ENCODE results near the gene ADORA3.

Gene ADORA3

GRCh38 chr1:111496398-111496797 is 7.0 kb downstream of the ADORA3 start:
- no peaks in the 10 kb centered on the region for H3K27me3 ChIP-seq (replicated peaks; ENCODE audit: control insufficient read depth, insufficient read depth, low read length)
- H3K36me3 ChIP-seq (ENCODE audit: control insufficient read depth, insufficient read depth, low read length), result no peaks in the 10 kb centered on the region
- no peak overlapping the region for H3K4me3 ChIP-seq (replicated peaks; ENCODE audit: low read depth, low read length)
- no peak for DNase-seq (ENCODE audit: extremely low read depth, insufficient read length)
- TF ChIP-seq CTCF (IDR thresholded peaks at IDR 0.05; ENCODE audit: insufficient read depth, low read length, poor library complexity, severe bottlenecking), result no peak

- H3K4me3 ChIP-seq (replicated peaks; ENCODE audit: low read depth, low read length), result no peak overlapping the region
- no peaks in the 10 kb centered on the region for H3K36me3 ChIP-seq (ENCODE audit: control insufficient read depth, insufficient read depth, low read length)
- H3K27me3 ChIP-seq (replicated peaks; ENCODE audit: control insufficient read depth, insufficient read depth, low read length), result no peaks in the 10 kb centered on the region
- no peak for DNase-seq (ENCODE audit: extremely low read depth, insufficient read length)
- no peak for TF ChIP-seq CTCF (IDR thresholded peaks at IDR 0.05; ENCODE audit: insufficient read depth, low read length, poor library complexity, severe bottlenecking)
Observed at GRCh38 chr1:111491070-111491469, 12.4 kb downstream of the ADORA3 start.

GRCh38 chr1:111490220-111490619 is 13.2 kb downstream of the ADORA3 start:
- no peak for DNase-seq (ENCODE audit: extremely low read depth, insufficient read length)
- H3K27me3 ChIP-seq (replicated peaks; ENCODE audit: control insufficient read depth, insufficient read depth, low read length), result no peaks in the 10 kb centered on the region
- H3K36me3 ChIP-seq (ENCODE audit: control insufficient read depth, insufficient read depth, low read length), result no peaks in the 10 kb centered on the region
- no peak for TF ChIP-seq CTCF (IDR thresholded peaks at IDR 0.05; ENCODE audit: insufficient read depth, low read length, poor library complexity, severe bottlenecking)
- H3K4me3 ChIP-seq (replicated peaks; ENCODE audit: low read depth, low read length), result no peak overlapping the region

GRCh38 chr1:111489604-111490003 is 13.8 kb downstream of the ADORA3 start:
- no peaks in the 10 kb centered on the region for H3K27me3 ChIP-seq (replicated peaks; ENCODE audit: control insufficient read depth, insufficient read depth, low read length)
- DNase-seq (ENCODE audit: extremely low read depth, insufficient read length), result no peak
- TF ChIP-seq CTCF (IDR thresholded peaks at IDR 0.05; ENCODE audit: insufficient read depth, low read length, poor library complexity, severe bottlenecking), result no peak
- no peaks in the 10 kb centered on the region for H3K36me3 ChIP-seq (ENCODE audit: control insufficient read depth, insufficient read depth, low read length)
- no peak overlapping the region for H3K4me3 ChIP-seq (replicated peaks; ENCODE audit: low read depth, low read length)

- Histone ChIP-seq H3K4me3 (replicated peaks; ENCODE audit: low read depth, low read length) (no peak overlapping the region), H3K36me3 (ENCODE audit: control insufficient read depth, insufficient read depth, low read length) (no peaks in the 10 kb centered on the region), H3K27me3 (replicated peaks; ENCODE audit: control insufficient read depth, insufficient read depth, low read length) (no peaks in the 10 kb centered on the region)
- TF ChIP-seq CTCF (IDR thresholded peaks at IDR 0.05; ENCODE audit: insufficient read depth, low read length, poor library complexity, severe bottlenecking), result no peak
- no peak for DNase-seq (ENCODE audit: extremely low read depth, insufficient read length)
Observed at GRCh38 chr1:111488669-111489068, 14.8 kb downstream of the ADORA3 start.

GRCh38 chr1:111487133-111487532 is 16.3 kb downstream of the ADORA3 start:
- DNase-seq (ENCODE audit: extremely low read depth, insufficient read length), result no peak
- TF ChIP-seq CTCF (IDR thresholded peaks at IDR 0.05; ENCODE audit: insufficient read depth, low read length, poor library complexity, severe bottlenecking), result no peak

More at GRCh38 chr1:111487133-111487532, 16.3 kb downstream of the ADORA3 start:
- no peaks in the 10 kb centered on the region for H3K36me3 ChIP-seq (ENCODE audit: control insufficient read depth, insufficient read depth, low read length)
- no peak overlapping the region for H3K4me3 ChIP-seq (replicated peaks; ENCODE audit: low read depth, low read length)
- no peaks in the 10 kb centered on the region for H3K27me3 ChIP-seq (replicated peaks; ENCODE audit: control insufficient read depth, insufficient read depth, low read length)

Measured in GM06990 (cell line).